Epithelial cell of proximal tubule (primary cell): ENCODE results near the gene PPP1R12B. TPM values are rescaled to one million over a fixed set of nuclear protein-coding genes. Genes with fewer than 3 reads are reported as not detected.

Experiments used
- DNase-seq: peaks from one replicate; pipeline ENCODE4 v3.0.0-alpha.2; 2011; ENCODE audit warnings: low read depth
- H3K4me3 ChIP-seq: 2 replicates; pipeline ENCODE4 v1.5.1; 2011; ENCODE audit warnings: low read depth, mild to moderate bottlenecking, low read length
- CTCF ChIP-seq: conservative IDR thresholded peaks from 2 replicates; pipeline ENCODE4 v1.5.1; 2012; ENCODE audit warnings: low read depth, mild to moderate bottlenecking, low read length
- total RNA-seq: library from RNA; depleted of rRNA; stranded (reverse); fragments of >200 nt; gene quantifications from 2 replicates; pipeline ENCODE4 v1.2.3, GENCODE V29; 2015

The PPP1R12B gene
- total RNA-seq, 1 donor from 2014 or later = 21.6 TPM

- no peak for TF ChIP-seq CTCF
- H3K4me3 ChIP-seq = no peak overlapping the region
- DNase-seq = no peak
Measured at GRCh38 chr1:202590126-202590525, 241.6 kb downstream of the PPP1R12B start.

- H3K4me3 ChIP-seq = no peak overlapping the region
- no peak for TF ChIP-seq CTCF
- no peak for DNase-seq
Measured at GRCh38 chr1:202590975-202591411, 242.5 kb downstream of the PPP1R12B start.

GRCh38 chr1:202591515-202591914 is 243.0 kb downstream of the PPP1R12B start:
- H3K4me3 ChIP-seq = no peak overlapping the region
- no peak for DNase-seq
- no peak for TF ChIP-seq CTCF

GRCh38 chr1:202592146-202592545 is 243.6 kb downstream of the PPP1R12B start:
- DNase-seq = no peak
- H3K4me3 ChIP-seq = no peak overlapping the region
- no peak for TF ChIP-seq CTCF

- no peak for TF ChIP-seq CTCF
- DNase-seq = no peak
- no peak overlapping the region for H3K4me3 ChIP-seq
Measured at GRCh38 chr1:202593845-202594244, 245.3 kb downstream of the PPP1R12B start.

GRCh38 chr1:202596638-202597037 is 248.1 kb downstream of the PPP1R12B start:
- H3K4me3 ChIP-seq = no peak overlapping the region
- no peak for DNase-seq
- TF ChIP-seq CTCF = no peak

- H3K4me3 ChIP-seq = no peak overlapping the region
- no peak for DNase-seq
- no peak for TF ChIP-seq CTCF
Measured at GRCh38 chr1:202597090-202597761, 248.7 kb downstream of the PPP1R12B start.
